UCSD-AML1 (cell line): ENCODE results near the gene CHL1.

Source experiments
- DNase-seq: peaks from one replicate; lab custom pipeline; 2025; ENCODE audit not compliant: unreplicated experiment; lab: John Stamatoyannopoulos, UW

CHL1 gene

GRCh38 chr3:196311-197148 is at the start of gene CHL1:
CHL1 (plus strand) TSS chr3:196763; CDS start chr3:319777, 123,014 bp downstream.
- no peak for DNase-seq

GRCh38 chr3:151614-152189 is 44.9 kb upstream of the CHL1 start:
- no peak for DNase-seq

GRCh38 chr3:159974-160373 is 36.6 kb upstream of the CHL1 start:
- DNase-seq = no peak

GRCh38 chr3:166071-166470 is 30.5 kb upstream of the CHL1 start:
- no peak for DNase-seq

- DNase-seq = no peak
These were observed 29.8 kb upstream of the CHL1 start for GRCh38 chr3:166799-167198.

- DNase-seq = no peak
These were observed 22.7 kb upstream of the CHL1 start for GRCh38 chr3:173886-174285.

- DNase-seq = no peak
These were observed 11.6 kb upstream of the CHL1 start for GRCh38 chr3:184976-185375.

GRCh38 chr3:192215-192929 is 4.2 kb upstream of the CHL1 start:
- DNase-seq = no peak

GRCh38 chr3:194001-194400 is 2.6 kb upstream of the CHL1 start:
- DNase-seq = no peak

- no peak for DNase-seq
These were observed 2.1 kb upstream of the CHL1 start for GRCh38 chr3:194421-194820.

GRCh38 chr3:195666-196065 is 897 bp upstream of the CHL1 start:
- no peak for DNase-seq

- DNase-seq = no peak
These were observed 725 bp downstream of the CHL1 start for GRCh38 chr3:197149-197827.

- DNase-seq = no peak
These were observed 1.4 kb downstream of the CHL1 start for GRCh38 chr3:197828-198491.

- DNase-seq = no peak
These were observed 3.3 kb downstream of the CHL1 start for GRCh38 chr3:199835-200234.

- no peak for DNase-seq
These were observed 4.3 kb downstream of the CHL1 start for GRCh38 chr3:200758-201325.

- DNase-seq = no peak
These were observed 7.5 kb downstream of the CHL1 start for GRCh38 chr3:204102-204501.

GRCh38 chr3:207973-208372 is 11.4 kb downstream of the CHL1 start:
- no peak for DNase-seq

GRCh38 chr3:210669-211068 is 14.1 kb downstream of the CHL1 start:
- no peak for DNase-seq

GRCh38 chr3:212432-212831 is 15.9 kb downstream of the CHL1 start:
- no peak for DNase-seq

GRCh38 chr3:217099-217813 is 20.7 kb downstream of the CHL1 start:
- DNase-seq = no peak
